DOHH2 (cell line): ENCODE data around the gene RNF217.

ENCODE experiments used
- H3F3A ChIP-seq: fragments of 200-600 bp; sonication (generic), shearing (Covaris generic); 2 replicates; pipeline ENCODE4 v1.6.0; 2016; ENCODE audit warnings: antibody characterized with exemption, mild to moderate bottlenecking; ENCODE audit not compliant: control insufficient read depth, insufficient read depth
- H3K27ac ChIP-seq: fragments of 200-600 bp; sonication (generic); 2 replicates; pipeline ENCODE4 v1.5.1; 2014; ENCODE audit warnings: low read depth, mild to moderate bottlenecking, low read length, moderate library complexity
- H3K27me3 ChIP-seq: fragments of 200-600 bp; sonication (generic); 2 replicates; pipeline ENCODE4 v1.6.1; 2014; ENCODE audit warnings: mild to moderate bottlenecking, low read length, mixed read lengths; ENCODE audit not compliant: control insufficient read depth
- H3K36me3 ChIP-seq: fragments of 200-600 bp; sonication (generic); 2 replicates; pipeline ENCODE4 v1.6.1; 2014; ENCODE audit warnings: mild to moderate bottlenecking, low read length, moderate library complexity, mixed read lengths; ENCODE audit not compliant: control insufficient read depth
- H3K4me1 ChIP-seq: fragments of 200-600 bp; sonication (generic); 2 replicates; pipeline ENCODE4 v1.6.1; 2014; ENCODE audit warnings: mild to moderate bottlenecking, low read length, mixed read lengths; ENCODE audit not compliant: control insufficient read depth
- H3K4me2 ChIP-seq: fragments of 200-600 bp; sonication (generic); 2 replicates; pipeline ENCODE4 v1.6.0; 2014; ENCODE audit warnings: mild to moderate bottlenecking, low read length, moderate library complexity
- H3K4me3 ChIP-seq: fragments of 200-600 bp; sonication (generic); 2 replicates; pipeline ENCODE4 v1.5.1; 2014; ENCODE audit warnings: mild to moderate bottlenecking, low read length, mixed read lengths
- H3K79me2 ChIP-seq: fragments of 200-600 bp; sonication (generic); 2 replicates; pipeline ENCODE4 v1.6.1; 2014; ENCODE audit warnings: mild to moderate bottlenecking, low read length, mixed read lengths; ENCODE audit not compliant: control insufficient read depth
- H3K9me2 ChIP-seq: fragments of 200-600 bp; sonication (generic); replicated peaks from 2 replicates; pipeline ENCODE4 v1.6.1; 2014; ENCODE audit warnings: mild to moderate bottlenecking, low read length, mixed read lengths; ENCODE audit not compliant: control insufficient read depth
- H3K9me3 ChIP-seq: fragments of 200-600 bp; sonication (generic); 2 replicates; pipeline ENCODE4 v1.6.1; 2014; ENCODE audit warnings: antibody characterized with exemption, low read length, mixed read lengths; ENCODE audit not compliant: control insufficient read depth, insufficient read depth
- H4K20me1 ChIP-seq: fragments of 200-600 bp; sonication (generic); 2 replicates; pipeline ENCODE4 v1.6.0; 2014; ENCODE audit warnings: low read depth, mild to moderate bottlenecking, antibody characterized with exemption, low read length, moderate library complexity; ENCODE audit not compliant: control insufficient read depth, insufficient read depth
- CTCF ChIP-seq: fragments of 200-600 bp; sonication (generic); IDR thresholded peaks from one replicate; pipeline ENCODE4 v1.5.1; 2014; ENCODE audit warnings: antibody characterized with exemption, mild to moderate bottlenecking, low read depth, low read length; ENCODE audit not compliant: poor library complexity, severe bottlenecking
- EZH2phosphoT487 ChIP-seq: fragments of 200-600 bp; sonication (generic); IDR thresholded peaks from 2 replicates; pipeline ENCODE4 v1.6.1; 2017; ENCODE audit warnings: borderline replicate concordance, mild to moderate bottlenecking, antibody characterized with exemption, low read length, moderate library complexity, mixed read lengths

RNF217 gene

DNA sequence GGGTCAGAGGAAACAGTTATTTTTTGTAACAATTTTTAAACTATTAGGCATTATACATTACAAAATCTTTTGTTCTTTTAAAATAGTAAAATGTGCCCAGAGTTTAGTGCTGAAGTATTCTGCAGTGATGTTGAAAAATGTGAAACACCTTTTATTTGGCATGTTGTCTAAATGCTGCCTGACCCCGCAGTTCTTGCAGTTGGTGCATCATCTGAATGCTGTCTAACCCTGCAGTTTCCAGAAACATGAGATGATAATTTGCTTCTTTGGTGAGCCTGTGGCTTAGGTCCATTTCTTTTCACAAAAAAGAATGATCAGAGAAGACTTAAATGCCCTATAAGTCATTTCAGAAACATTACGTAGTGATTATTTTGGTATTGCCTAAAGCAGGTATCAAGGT is 82.4 kb downstream of the RNF217 start:
- Histone ChIP-seq H3F3A (no peaks in the 10 kb centered on the region), H3K4me3 (no peak overlapping the region), H3K36me3 (no peaks in the 10 kb centered on the region), H3K9me2 (no peaks in the 10 kb centered on the region), H3K4me1 (no peaks in the 10 kb centered on the region), H3K79me2 (no peaks in the 10 kb centered on the region), H3K27me3 (no peaks in the 10 kb centered on the region), H4K20me1 (no peaks in the 10 kb centered on the region), H3K9me3 (no peaks in the 10 kb centered on the region), H3K4me2 (no peak overlapping the region), H3K27ac (no peak overlapping the region)
- TF ChIP-seq EZH2phosphoT487: no peak

- H4K20me1 ChIP-seq: no peaks in the 10 kb centered on the region
- no peaks in the 10 kb centered on the region for H3K9me2 ChIP-seq
- no peaks in the 10 kb centered on the region for H3K27me3 ChIP-seq
- H3K4me1 ChIP-seq: no peaks in the 10 kb centered on the region
- no peaks in the 10 kb centered on the region for H3K9me3 ChIP-seq
- TF ChIP-seq CTCF (no peak), EZH2phosphoT487 (no peak)
- H3K79me2 ChIP-seq: no peaks in the 10 kb centered on the region
- no peaks in the 10 kb centered on the region for H3F3A ChIP-seq
- no peak overlapping the region for H3K4me2 ChIP-seq
- no peak overlapping the region for H3K27ac ChIP-seq
- H3K36me3 ChIP-seq: no peaks in the 10 kb centered on the region
- H3K4me3 ChIP-seq: no peak overlapping the region
Measured at GRCh38 chr6:125046107-125046925, 84.1 kb downstream of the RNF217 start.

- Histone ChIP-seq H3K4me3 (no peak overlapping the region), H3K79me2 (no peaks in the 10 kb centered on the region), H3K9me2 (no peaks in the 10 kb centered on the region), H3K4me1 (no peaks in the 10 kb centered on the region), H3K4me2 (no peak overlapping the region), H3F3A (no peaks in the 10 kb centered on the region), H3K27me3 (no peaks in the 10 kb centered on the region), H4K20me1 (no peaks in the 10 kb centered on the region), H3K27ac (no peak overlapping the region), H3K9me3 (no peaks in the 10 kb centered on the region), H3K36me3 (no peaks in the 10 kb centered on the region)
- TF ChIP-seq EZH2phosphoT487 (no peak), CTCF (no peak)
Measured at GRCh38 chr6:125048274-125048673, 86.0 kb downstream of the RNF217 start.

DNA sequence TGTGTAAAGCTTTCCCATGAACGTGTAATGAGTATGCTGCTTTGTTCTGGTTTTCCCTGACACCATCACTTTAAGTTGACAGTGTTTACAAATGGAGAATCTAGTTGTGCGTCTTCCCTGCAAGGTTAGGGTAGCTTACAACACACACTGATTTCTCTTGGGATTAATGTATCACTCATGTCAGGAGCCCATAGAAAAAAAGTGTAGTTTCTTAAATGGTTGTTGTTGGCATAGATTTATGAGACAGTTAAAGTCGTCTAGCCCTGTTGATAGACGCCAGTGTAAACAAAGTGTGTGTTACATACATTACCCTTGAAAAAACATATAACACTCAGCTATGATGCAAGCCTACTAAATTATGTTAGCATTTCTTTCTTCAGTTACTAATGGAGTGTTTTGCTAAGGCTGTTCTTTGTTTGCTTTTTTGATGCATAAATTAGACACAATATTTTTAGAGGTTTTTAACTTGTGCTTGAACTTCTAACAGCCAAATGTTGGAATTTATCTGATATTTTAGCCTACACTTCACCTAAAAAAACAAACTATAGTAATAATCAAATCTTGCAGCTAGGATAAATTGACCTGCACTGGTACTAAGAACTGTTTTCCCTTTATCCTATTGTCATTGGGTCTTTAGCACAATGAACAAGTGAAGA is 88.6 kb downstream of the RNF217 start:
- Histone ChIP-seq H3K9me2 (no peaks in the 10 kb centered on the region), H4K20me1 (no peaks in the 10 kb centered on the region), H3K4me1 (no peaks in the 10 kb centered on the region), H3K79me2 (no peaks in the 10 kb centered on the region), H3K4me2 (no peak overlapping the region), H3K9me3 (no peaks in the 10 kb centered on the region), H3K27ac (no peak overlapping the region), H3K27me3 (no peaks in the 10 kb centered on the region), H3K36me3 (no peaks in the 10 kb centered on the region), H3F3A (no peaks in the 10 kb centered on the region), H3K4me3 (no peak overlapping the region)
- TF ChIP-seq EZH2phosphoT487 (no peak), CTCF (no peak)
